Middle frontal gyrus (tissue), 1 donor: Measurements from ENCODE around the gene NKD2.

Experiments used
- DNase-seq: peaks from one replicate; pipeline ENCODE4 v3.0.0-alpha.2; 2015; ENCODE audit warnings: low spot score; ENCODE audit errors: extremely low spot score

The NKD2 gene

DNA sequence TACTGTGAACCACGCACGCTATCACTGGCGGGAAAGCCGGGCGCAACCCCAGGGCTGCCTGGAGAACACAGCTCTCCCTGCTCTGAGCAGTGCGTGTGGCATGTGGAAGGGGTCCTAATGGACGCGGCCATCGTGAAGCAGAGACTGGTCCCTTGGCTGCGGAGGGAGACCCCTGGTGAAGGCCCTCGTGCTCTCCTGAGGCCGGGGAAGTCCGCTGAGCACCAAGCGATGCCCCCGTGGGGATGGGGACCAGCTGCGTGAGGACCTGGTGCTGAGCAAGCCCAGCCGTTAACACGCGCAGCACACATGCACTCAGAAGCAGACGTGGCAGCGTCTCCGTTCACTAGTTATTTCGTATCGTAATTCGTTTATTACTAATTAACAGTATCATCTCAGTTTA is 78.8 kb downstream of the NKD2 start:
- no peak for DNase-seq

DNA sequence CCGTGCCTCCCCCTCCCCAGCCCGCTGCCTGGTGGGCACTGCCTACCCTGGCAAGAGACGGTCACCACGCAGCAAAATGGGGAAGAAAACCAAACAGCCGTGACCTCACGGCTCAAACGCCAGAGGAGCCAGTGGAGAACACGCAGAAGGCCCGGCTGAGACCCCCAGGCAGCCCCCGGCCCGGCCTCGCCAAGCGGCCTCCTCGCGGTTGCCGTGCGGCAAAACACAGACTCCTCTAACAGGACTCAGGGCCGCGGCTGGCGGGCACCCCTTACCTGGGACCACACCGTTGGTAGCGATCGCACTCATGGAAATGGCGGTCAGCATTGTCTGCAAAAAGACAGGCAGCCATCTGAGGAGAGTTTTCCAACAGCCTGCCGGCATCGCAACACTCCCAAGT is 79.4 kb downstream of the NKD2 start:
- no peak for DNase-seq
